Colonic mucosa (tissue), 4 donors: Measurements from ENCODE around the gene FOXP4. TPM values are rescaled to one million over a fixed set of nuclear protein-coding genes. Genes with fewer than 3 reads are reported as not detected.

Source experiments
- DNase-seq: peaks from one replicate; pipeline ENCODE4 v3.0.0-alpha.2; 2020
- H3K27ac ChIP-seq: fragments of 200-600 bp; one replicate; pipeline ENCODE4 v1.8.0; 2021
- H3K27me3 ChIP-seq: fragments of 200-600 bp; one replicate; pipeline ENCODE4 v1.8.0; 2021
- H3K36me3 ChIP-seq: fragments of 200-600 bp; one replicate; pipeline ENCODE4 v1.8.0; 2021
- H3K4me1 ChIP-seq: fragments of 200-600 bp; one replicate; pipeline ENCODE4 v1.8.0; 2021; ENCODE audit warnings: mild to moderate bottlenecking
- H3K4me3 ChIP-seq: fragments of 200-600 bp; one replicate; pipeline ENCODE4 v1.8.0; 2021
- H3K9ac ChIP-seq, 2 donors: one replicate each; pipeline ENCODE4 v1.7.0; 2013; ENCODE audit warnings: control low read depth in 2 of 2, low read depth in 2 of 2, low read length in 2 of 2
- H3K9me3 ChIP-seq: fragments of 200-600 bp; one replicate; pipeline ENCODE4 v1.8.0; 2021
- intact Hi-C: fragments of 100-400 bp; cut with DNase I; formaldehyde crosslinking; loops from one replicate; pipeline ENCODE4 v1.14.1; 2022
- total RNA-seq, 2 donors: library from RNA; stranded (reverse); fragmentation: NEBNext Ultra II Directional in 1 of 2; extraction: Animal tissue kit (Norgen Biotek cat#: 25700) in 1 of 2; gene quantifications; one replicate each; pipeline ENCODE4 v1.2.1, GENCODE V29; 2021
- TF ChIP-seq, protein P1 (sequence below): fragments of 200-600 bp; IDR thresholded peaks from one replicate; pipeline ENCODE4 v1.8.0; 2022; ENCODE audit warnings: antibody characterized with exemption, mild to moderate bottlenecking
- donor health status: healthy.
- donor health status: DM: no; HTN: no; CAD: no.
- donor health status: DM: no; HTN: no; CAD: no.

The FOXP4 gene
- total RNA-seq, 2 donors from 2014 or later, result 33.6 to 50.4 TPM

DNA sequence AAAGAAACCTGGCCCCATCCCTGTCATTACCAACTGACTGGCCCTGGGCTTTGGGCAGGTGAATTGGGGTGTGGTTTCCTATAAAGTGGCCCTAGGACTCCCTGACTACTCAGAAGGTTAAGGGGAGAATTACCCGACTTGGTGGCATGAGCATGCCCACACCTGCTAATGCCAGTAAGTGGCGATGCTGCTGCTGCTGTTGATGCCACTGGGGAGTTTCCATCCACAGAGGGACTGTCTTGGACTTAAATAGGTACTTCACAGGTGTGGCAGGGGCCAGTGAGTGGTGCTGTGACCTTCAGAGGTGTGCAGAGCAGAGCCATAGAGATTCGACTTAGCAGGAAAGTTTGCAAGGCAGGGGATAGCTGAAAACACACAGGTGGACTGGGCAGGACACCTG is 59.5 kb downstream of the FOXP4 start:
- H3K27me3 ChIP-seq, result no peaks in the 10 kb centered on the region
- no peak overlapping the region for H3K27ac ChIP-seq
- H3K4me3 ChIP-seq, result no peak overlapping the region
- TF ChIP-seq, protein P1, sequence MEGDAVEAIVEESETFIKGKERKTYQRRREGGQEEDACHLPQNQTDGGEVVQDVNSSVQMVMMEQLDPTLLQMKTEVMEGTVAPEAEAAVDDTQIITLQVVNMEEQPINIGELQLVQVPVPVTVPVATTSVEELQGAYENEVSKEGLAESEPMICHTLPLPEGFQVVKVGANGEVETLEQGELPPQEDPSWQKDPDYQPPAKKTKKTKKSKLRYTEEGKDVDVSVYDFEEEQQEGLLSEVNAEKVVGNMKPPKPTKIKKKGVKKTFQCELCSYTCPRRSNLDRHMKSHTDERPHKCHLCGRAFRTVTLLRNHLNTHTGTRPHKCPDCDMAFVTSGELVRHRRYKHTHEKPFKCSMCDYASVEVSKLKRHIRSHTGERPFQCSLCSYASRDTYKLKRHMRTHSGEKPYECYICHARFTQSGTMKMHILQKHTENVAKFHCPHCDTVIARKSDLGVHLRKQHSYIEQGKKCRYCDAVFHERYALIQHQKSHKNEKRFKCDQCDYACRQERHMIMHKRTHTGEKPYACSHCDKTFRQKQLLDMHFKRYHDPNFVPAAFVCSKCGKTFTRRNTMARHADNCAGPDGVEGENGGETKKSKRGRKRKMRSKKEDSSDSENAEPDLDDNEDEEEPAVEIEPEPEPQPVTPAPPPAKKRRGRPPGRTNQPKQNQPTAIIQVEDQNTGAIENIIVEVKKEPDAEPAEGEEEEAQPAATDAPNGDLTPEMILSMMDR, result no peak
- intact Hi-C loops, result loop anchor here (10.0 kb wide), 1 partner anchor 169 kb away; the partner anchor contains the start of gene FRS3
- H3K9me3 ChIP-seq, result no peaks in the 10 kb centered on the region
- peaks cover 7% of the 10 kb centered on the region for H3K4me1 ChIP-seq
- no peaks in the 10 kb centered on the region for H3K36me3 ChIP-seq
- H3K9ac ChIP-seq, result no peak overlapping the region
- DNase-seq, result no peak

DNA sequence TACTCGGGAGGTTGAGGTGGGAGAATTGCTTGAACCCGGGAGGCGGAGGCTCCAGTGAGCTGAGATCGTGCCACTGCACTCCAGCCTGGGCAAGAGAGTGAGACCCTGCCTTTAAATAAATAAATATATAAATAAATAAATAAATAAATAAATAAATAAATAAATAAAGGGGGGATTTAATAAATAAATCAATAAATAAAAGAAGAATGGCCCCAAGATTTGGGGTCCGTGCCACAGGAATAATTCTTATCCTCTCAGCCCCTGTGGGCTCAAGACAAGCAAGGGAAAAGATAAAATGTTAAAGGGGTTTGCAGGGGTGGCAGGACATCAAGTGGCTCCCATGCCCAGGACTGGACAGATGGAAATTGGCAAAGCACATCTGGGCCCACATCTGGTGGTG is 60.9 kb downstream of the FOXP4 start:
- TF ChIP-seq, protein P1, result no peak
- Histone ChIP-seq H3K4me1 (peaks cover 6% of the 10 kb centered on the region), H3K9me3 (no peaks in the 10 kb centered on the region), H3K27me3 (no peaks in the 10 kb centered on the region), H3K4me3 (no peak overlapping the region), H3K9ac (no peak overlapping the region), H3K36me3 (no peaks in the 10 kb centered on the region), H3K27ac (no peak overlapping the region)
- intact Hi-C loops, result loop anchor here (10.0 kb wide), 1 partner anchor 168 kb away; the partner anchor contains the start of gene FRS3
- no peak for DNase-seq

DNA sequence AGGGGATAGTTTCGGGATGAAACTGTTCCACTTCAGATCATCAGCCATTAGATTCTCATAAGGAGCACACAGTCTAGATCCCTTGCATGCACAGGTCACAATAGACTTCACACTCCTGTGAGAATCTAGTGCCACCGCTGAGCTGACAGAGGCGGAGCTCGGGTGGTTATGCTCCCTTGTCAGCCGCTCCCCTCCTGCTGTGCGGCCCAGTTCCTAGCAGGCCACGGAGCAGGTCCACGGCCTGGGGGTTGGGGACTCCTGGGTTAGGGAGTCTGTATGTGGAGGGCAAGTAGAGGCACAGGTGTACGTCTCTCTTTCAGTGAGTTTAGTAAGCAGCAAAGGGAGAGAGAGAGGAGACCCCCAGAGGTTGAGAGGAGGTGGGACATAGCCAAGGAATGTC is 61.6 kb downstream of the FOXP4 start:
- no peak overlapping the region for H3K4me3 ChIP-seq
- H3K27me3 ChIP-seq, result no peaks in the 10 kb centered on the region
- H3K4me1 ChIP-seq, result no peaks in the 10 kb centered on the region
- H3K9me3 ChIP-seq, result no peaks in the 10 kb centered on the region
- TF ChIP-seq, protein P1, result no peak
- no peak overlapping the region for H3K27ac ChIP-seq
- H3K9ac ChIP-seq, result no peak overlapping the region
- no peaks in the 10 kb centered on the region for H3K36me3 ChIP-seq
- intact Hi-C loops, result loop anchor here (10.0 kb wide), 1 partner anchor 167 kb away; the partner anchor contains the start of gene FRS3
- DNase-seq, result no peak

DNA sequence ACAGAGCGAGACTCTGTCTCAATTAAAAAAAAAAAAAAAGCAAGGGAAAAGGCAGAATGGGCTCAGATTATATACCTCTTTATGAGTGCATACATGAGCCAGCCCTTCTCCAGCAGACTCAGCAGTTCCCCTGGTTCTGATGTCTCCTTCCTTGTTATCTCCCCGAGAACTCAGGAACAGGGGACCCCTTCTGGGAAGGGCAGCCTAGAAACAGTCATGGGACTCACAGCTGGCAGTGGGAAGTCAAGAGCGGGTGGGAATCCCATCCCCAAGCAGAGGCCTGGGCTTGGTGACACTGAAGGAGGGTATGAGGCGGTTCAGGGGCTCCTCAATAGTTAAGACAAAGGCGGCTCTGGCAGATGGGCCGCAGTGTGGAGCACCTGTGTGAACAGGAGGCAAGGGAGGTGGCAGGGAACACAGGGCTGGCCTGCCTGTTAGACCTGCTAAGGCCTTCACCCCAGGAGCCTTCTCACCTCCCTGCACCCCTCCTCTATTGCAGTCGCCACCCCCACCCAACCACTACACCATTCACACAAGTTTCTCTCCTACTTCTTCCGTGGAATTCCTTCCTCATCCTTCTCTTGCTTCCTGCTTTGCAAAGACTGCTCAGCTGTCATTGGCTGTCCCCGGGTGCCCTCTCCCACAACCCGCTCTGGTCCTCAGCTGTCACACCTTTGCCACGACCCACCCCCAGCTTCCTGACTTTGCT is 62.4 kb downstream of the FOXP4 start:
- intact Hi-C loops, result loop anchor here (10.0 kb wide), 1 partner anchor 166 kb away; the partner anchor contains the start of gene FRS3
- TF ChIP-seq, protein P1, result no peak

DNA sequence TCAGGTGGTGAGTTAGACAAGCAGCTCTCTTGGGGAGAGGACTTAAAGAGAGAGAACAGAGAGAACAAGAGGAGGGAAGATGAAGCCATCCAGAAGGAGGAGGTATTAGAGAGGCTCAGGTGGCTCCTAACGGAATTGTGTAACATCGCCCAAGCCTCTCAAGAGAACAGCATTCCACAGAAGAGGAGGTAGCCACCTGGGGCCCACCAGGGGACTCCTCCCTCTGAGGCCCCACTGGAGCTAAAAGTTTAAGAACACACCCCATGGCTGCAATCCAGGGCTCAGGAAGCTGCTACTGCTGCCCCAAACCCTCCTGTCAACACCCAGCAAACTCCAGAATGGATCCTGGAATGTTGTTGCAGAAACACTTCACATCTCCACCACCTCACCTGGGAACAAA is 68.5 kb downstream of the FOXP4 start:
- no peaks in the 10 kb centered on the region for H3K9me3 ChIP-seq
- intact Hi-C loops, result no loop called here
- H3K4me1 ChIP-seq, result no peaks in the 10 kb centered on the region
- H3K9ac ChIP-seq, result no peak overlapping the region
- no peak overlapping the region for H3K27ac ChIP-seq
- H3K27me3 ChIP-seq, result no peaks in the 10 kb centered on the region
- no peak overlapping the region for H3K4me3 ChIP-seq
- DNase-seq, result no peak
- TF ChIP-seq, protein P1, result no peak
- no peaks in the 10 kb centered on the region for H3K36me3 ChIP-seq

More for the DNA sequence above, 62.4 kb downstream of the FOXP4 start:
- Histone ChIP-seq H3K27ac (no peak overlapping the region), H3K4me1 (no peaks in the 10 kb centered on the region), H3K4me3 (no peak overlapping the region), H3K9me3 (no peaks in the 10 kb centered on the region), H3K36me3 (no peaks in the 10 kb centered on the region), H3K9ac (no peak overlapping the region), H3K27me3 (no peaks in the 10 kb centered on the region)
- DNase-seq, result no peak
